Measurements from ENCODE around the gene PHF12.
"Not testable (repeated sequence)": the region's sequence is repeated elsewhere in the genome, so short reads cannot be mapped to it uniquely, and the experiment has no call there.

The PHF12 gene

DNA sequence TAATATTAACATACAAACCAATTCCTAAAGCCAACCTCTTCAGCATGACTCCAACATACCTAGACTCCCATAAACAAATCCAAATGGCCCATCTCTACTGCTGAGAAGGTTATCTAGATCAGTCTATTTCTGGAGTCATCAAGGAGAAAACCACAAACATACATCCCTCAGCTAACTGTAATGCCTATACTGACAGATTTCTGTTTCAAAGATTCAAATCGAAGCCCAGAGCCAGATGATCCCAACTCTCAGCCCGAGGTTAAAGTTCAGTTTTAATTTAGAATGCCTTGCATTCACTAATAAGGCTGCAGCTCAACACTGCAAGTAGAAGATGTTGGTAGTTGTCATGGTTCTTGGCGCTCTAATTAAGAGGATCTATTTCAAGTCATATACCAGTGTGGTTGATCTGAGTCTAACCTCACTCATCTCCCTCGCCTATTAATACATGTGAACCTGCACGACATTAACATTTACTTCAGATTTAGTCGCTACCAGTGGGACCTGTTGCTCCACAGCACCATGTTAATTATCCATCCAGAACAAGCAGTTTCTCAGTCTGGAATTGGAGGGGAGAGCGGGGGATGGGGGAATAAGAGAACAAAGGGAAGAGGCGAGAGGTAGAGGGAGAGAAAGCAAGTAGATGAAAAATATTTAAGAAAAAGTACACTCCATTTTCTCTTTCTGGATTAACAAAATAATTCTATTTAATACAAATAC is 15.4 kb downstream of the PHF12 start:
- H3F3A ChIP-seq (ENCODE audit: insufficient read depth) = no peaks in the 10 kb centered on the region
- TF ChIP-seq CTCF (IDR thresholded peaks at IDR 0.05; ENCODE audit: insufficient read depth, low read length, poor library complexity, severe bottlenecking) (no peak), EZH2phosphoT487 (conservative IDR thresholded peaks at IDR 0.05; ENCODE audit: low read length) (no peak)
- H3K79me2 ChIP-seq (ENCODE audit: insufficient read depth, low read length) = peaks cover 98% of the 10 kb centered on the region
- H3K27ac ChIP-seq (ENCODE audit: low read depth, low read length) = no peak overlapping the region
- H3K9me3 ChIP-seq (ENCODE audit: insufficient read depth, low read length) = no peaks in the 10 kb centered on the region
- no peaks in the 10 kb centered on the region for H3K9me2 ChIP-seq (replicated peaks; ENCODE audit: insufficient read depth, low read length)
- H2AFZ ChIP-seq (ENCODE audit: low read depth, low read length, severe bottlenecking) = no peak overlapping the region
- peaks cover 34% of the 10 kb centered on the region for H4K20me1 ChIP-seq (ENCODE audit: low read depth, low read length)
- H3K36me3 ChIP-seq (ENCODE audit: low read length) = no peaks in the 10 kb centered on the region
- no peak overlapping the region for H3K9ac ChIP-seq (ENCODE audit: low read length)
- no peak overlapping the region for H3K4me2 ChIP-seq (ENCODE audit: low read depth, low read length, poor library complexity, severe bottlenecking)
- no peak overlapping the region for H3K4me3 ChIP-seq (ENCODE audit: insufficient read depth, low read length, poor library complexity, severe bottlenecking)
- no peaks in the 10 kb centered on the region for H3K27me3 ChIP-seq (ENCODE audit: low read length)

DNA sequence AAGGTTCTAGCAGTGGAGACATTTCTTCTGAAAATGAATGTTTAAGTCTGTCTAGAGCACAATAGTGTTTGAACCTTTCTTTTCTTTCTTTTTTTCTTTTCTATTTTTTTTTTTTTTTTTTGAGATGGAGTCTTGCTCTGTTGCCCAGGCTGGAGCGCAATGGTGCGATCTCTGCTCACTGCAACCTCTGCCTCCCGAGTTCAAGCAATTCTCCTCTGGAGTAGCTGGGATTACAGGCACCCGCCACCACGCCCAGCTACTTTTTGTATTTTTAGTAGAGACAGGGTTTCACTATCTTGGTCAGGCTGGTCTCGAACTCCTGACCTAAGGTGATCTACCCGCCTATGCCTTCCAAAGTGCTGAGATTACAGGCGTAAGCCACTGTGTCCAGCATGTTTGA is 16.8 kb downstream of the PHF12 start:
- H3K4me2 ChIP-seq (ENCODE audit: low read depth, low read length, poor library complexity, severe bottlenecking); H2AFZ ChIP-seq (ENCODE audit: low read depth, low read length, severe bottlenecking); H3K9ac ChIP-seq (ENCODE audit: low read length); H3K27ac ChIP-seq (ENCODE audit: low read depth, low read length); H3K36me3 ChIP-seq (ENCODE audit: low read length); H3F3A ChIP-seq (ENCODE audit: insufficient read depth); H3K9me2 ChIP-seq (replicated peaks; ENCODE audit: insufficient read depth, low read length); H3K9me3 ChIP-seq (ENCODE audit: insufficient read depth, low read length); H3K4me3 ChIP-seq (ENCODE audit: insufficient read depth, low read length, poor library complexity, severe bottlenecking); H3K27me3 ChIP-seq (ENCODE audit: low read length): not testable (repeated sequence)
- peaks cover 98% of the 10 kb centered on the region for H3K79me2 ChIP-seq (ENCODE audit: insufficient read depth, low read length)
- H4K20me1 ChIP-seq (ENCODE audit: low read depth, low read length) = peaks cover 31% of the 10 kb centered on the region

- Histone ChIP-seq H3K4me2 (ENCODE audit: low read depth, low read length, poor library complexity, severe bottlenecking) (no peak overlapping the region), H3K9me3 (ENCODE audit: insufficient read depth, low read length) (no peaks in the 10 kb centered on the region), H3K27me3 (ENCODE audit: low read length) (no peaks in the 10 kb centered on the region), H3K79me2 (ENCODE audit: insufficient read depth, low read length) (peaks cover 90% of the 10 kb centered on the region), H3K4me3 (ENCODE audit: insufficient read depth, low read length, poor library complexity, severe bottlenecking) (no peak overlapping the region), H3F3A (ENCODE audit: insufficient read depth) (no peaks in the 10 kb centered on the region), H2AFZ (ENCODE audit: low read depth, low read length, severe bottlenecking) (no peak overlapping the region), H3K9ac (ENCODE audit: low read length) (no peak overlapping the region), H3K27ac (ENCODE audit: low read depth, low read length) (no peak overlapping the region), H3K9me2 (replicated peaks; ENCODE audit: insufficient read depth, low read length) (no peaks in the 10 kb centered on the region), H4K20me1 (ENCODE audit: low read depth, low read length) (0 out of 2 replicates have a peak, but pooled peaks cover 7% of the 10 kb centered on the region), H3K36me3 (ENCODE audit: low read length) (peaks cover 4% of the 10 kb centered on the region; the same call in 1 of the 2 replicates)
- TF ChIP-seq CTCF (IDR thresholded peaks at IDR 0.05; ENCODE audit: insufficient read depth, low read length, poor library complexity, severe bottlenecking) (no peak), EZH2phosphoT487 (conservative IDR thresholded peaks at IDR 0.05; ENCODE audit: low read length) (no peak)
Measured at GRCh38 chr17:28929787-28930186, 21.5 kb downstream of the PHF12 start.

DNA sequence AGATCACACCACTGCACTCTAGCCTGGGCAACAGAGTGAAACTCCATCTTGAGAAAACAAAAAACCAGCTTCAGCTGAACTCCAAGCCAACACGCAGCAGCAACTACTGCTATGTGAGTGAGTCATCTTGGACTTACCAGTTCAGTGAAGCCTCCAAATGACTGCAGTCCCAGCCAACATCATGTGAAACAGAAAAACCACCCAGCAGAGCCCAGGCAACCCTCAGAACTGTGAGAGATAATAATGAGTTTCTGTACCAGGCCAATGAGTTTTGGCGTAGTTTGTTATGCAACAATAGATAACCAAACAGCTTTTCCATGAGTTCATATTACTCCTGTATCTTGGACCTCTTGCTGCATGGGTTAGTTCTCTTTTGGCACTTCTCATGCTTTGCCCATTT is 23.3 kb downstream of the PHF12 start:
- Histone ChIP-seq H3K79me2 (ENCODE audit: insufficient read depth, low read length) (peaks cover 82% of the 10 kb centered on the region), H3K4me3 (ENCODE audit: insufficient read depth, low read length, poor library complexity, severe bottlenecking) (no peak overlapping the region), H3F3A (ENCODE audit: insufficient read depth) (no peaks in the 10 kb centered on the region), H3K36me3 (ENCODE audit: low read length) (peaks cover 10% of the 10 kb centered on the region), H3K9me2 (replicated peaks; ENCODE audit: insufficient read depth, low read length) (no peaks in the 10 kb centered on the region), H3K27ac (ENCODE audit: low read depth, low read length) (no peak overlapping the region), H3K4me2 (ENCODE audit: low read depth, low read length, poor library complexity, severe bottlenecking) (no peak overlapping the region), H3K9me3 (ENCODE audit: insufficient read depth, low read length) (no peaks in the 10 kb centered on the region), H4K20me1 (ENCODE audit: low read depth, low read length) (0 out of 2 replicates have a peak, but pooled peaks cover 6% of the 10 kb centered on the region), H3K27me3 (ENCODE audit: low read length) (no peaks in the 10 kb centered on the region), H3K9ac (ENCODE audit: low read length) (no peak overlapping the region), H2AFZ (ENCODE audit: low read depth, low read length, severe bottlenecking) (no peak overlapping the region)
- no peak for TF ChIP-seq EZH2phosphoT487 (conservative IDR thresholded peaks at IDR 0.05; ENCODE audit: low read length)
- TF ChIP-seq CTCF (IDR thresholded peaks at IDR 0.05; ENCODE audit: insufficient read depth, low read length, poor library complexity, severe bottlenecking) = no peak
